Hepatocyte (in vitro differentiated cells): Measurements from ENCODE around the gene C16orf89. TPM values are rescaled to one million over a fixed set of nuclear protein-coding genes. Genes with fewer than 3 reads are reported as not detected.

Experiments used
- DNase-seq: peaks from one replicate; pipeline ENCODE4 v3.0.0-alpha.2; 2016; ENCODE audit warnings: low spot score
- H2AFZ ChIP-seq: fragments of 200-600 bp; sonication (generic); 2 replicates; pipeline ENCODE4 v1.6.0; 2016; ENCODE audit warnings: antibody characterized with exemption, mild to moderate bottlenecking
- H3K27ac ChIP-seq: fragments of 200-600 bp; sonication (generic); 2 replicates; pipeline ENCODE4 v1.5.1; 2016; ENCODE audit warnings: mild to moderate bottlenecking
- H3K27me3 ChIP-seq: fragments of 200-600 bp; sonication (generic); 2 replicates; pipeline ENCODE4 v1.6.1; 2016
- H3K36me3 ChIP-seq: fragments of 200-600 bp; sonication (generic); replicated peaks from 2 replicates; pipeline ENCODE4 v1.5.1; 2016; ENCODE audit warnings: low read depth; ENCODE audit not compliant: insufficient read depth
- H3K4me1 ChIP-seq: fragments of 200-600 bp; sonication (generic); 2 replicates; pipeline ENCODE4 v1.5.1; 2016; ENCODE audit warnings: mild to moderate bottlenecking, moderate library complexity; ENCODE audit not compliant: insufficient read depth
- H3K4me2 ChIP-seq: fragments of 200-600 bp; sonication (generic); 2 replicates; pipeline ENCODE4 v1.6.0; 2016
- H3K4me3 ChIP-seq: fragments of 200-600 bp; sonication (generic); 2 replicates; pipeline ENCODE4 v1.5.1; 2016; ENCODE audit warnings: mild to moderate bottlenecking
- H3K79me2 ChIP-seq: fragments of 200-600 bp; sonication (generic); 2 replicates; pipeline ENCODE4 v1.6.0; 2017; ENCODE audit warnings: mild to moderate bottlenecking
- H3K9me2 ChIP-seq: fragments of 200-600 bp; sonication (generic); replicated peaks from 2 replicates; pipeline ENCODE4 v1.6.0; 2017; ENCODE audit warnings: mild to moderate bottlenecking; ENCODE audit not compliant: insufficient read depth
- H3K9me3 ChIP-seq: fragments of 200-600 bp; sonication (generic); 2 replicates; pipeline ENCODE4 v1.5.1; 2016; ENCODE audit warnings: low read depth, mild to moderate bottlenecking
- H4K20me1 ChIP-seq: fragments of 200-600 bp; sonication (generic); 2 replicates; pipeline ENCODE4 v1.6.0; 2016; ENCODE audit warnings: mild to moderate bottlenecking; ENCODE audit not compliant: insufficient read depth, poor library complexity, severe bottlenecking
- EZH2 ChIP-seq: fragments of 200-600 bp; sonication (generic); IDR thresholded peaks from 2 replicates; pipeline ENCODE4 v1.6.1; 2016; ENCODE audit warnings: antibody characterized with exemption, mild to moderate bottlenecking, borderline replicate concordance
- EZH2phosphoT487 ChIP-seq: fragments of 200-600 bp; sonication (generic); IDR thresholded peaks from one replicate; pipeline ENCODE4 v1.6.1; 2018; ENCODE audit warnings: antibody characterized with exemption, mild to moderate bottlenecking, low read depth, moderate library complexity; ENCODE audit not compliant: unreplicated experiment, severe bottlenecking
- WGBS: methylation state at CpG from one replicate; pipeline ENCODE4 v1.1.6; 2016; ENCODE audit warnings: low lambda C conversion rate; ENCODE audit errors: missing lambda C conversion rate; 5-methylcytosine and 5-hydroxymethylcytosine counted together
- polyA plus RNA-seq: library from polyadenylated mRNA; unstranded; fragments of >200 nt; fragmentation: Nextera tagmentation; extraction: Ambion mirVana; gene quantifications from 2 replicates; pipeline ENCODE4 v1.2.1, GENCODE V29; 2016
- total RNA-seq: library from RNA; depleted of rRNA; stranded (reverse); fragments of >200 nt; gene quantifications from 2 replicates; pipeline ENCODE4 v1.2.3, GENCODE V29; 2014
- TF ChIP-seq, protein P1 (sequence below): fragments of 200-600 bp; sonication (generic); IDR thresholded peaks from 2 replicates; pipeline ENCODE4 v1.5.1; 2016; ENCODE audit warnings: antibody characterized with exemption, mild to moderate bottlenecking; ENCODE audit not compliant: poor library complexity

Gene C16orf89
- total and polyA plus RNA-seq, 2 experiments from 2014 or later, result 1.1 to 3.8 TPM

DNA sequence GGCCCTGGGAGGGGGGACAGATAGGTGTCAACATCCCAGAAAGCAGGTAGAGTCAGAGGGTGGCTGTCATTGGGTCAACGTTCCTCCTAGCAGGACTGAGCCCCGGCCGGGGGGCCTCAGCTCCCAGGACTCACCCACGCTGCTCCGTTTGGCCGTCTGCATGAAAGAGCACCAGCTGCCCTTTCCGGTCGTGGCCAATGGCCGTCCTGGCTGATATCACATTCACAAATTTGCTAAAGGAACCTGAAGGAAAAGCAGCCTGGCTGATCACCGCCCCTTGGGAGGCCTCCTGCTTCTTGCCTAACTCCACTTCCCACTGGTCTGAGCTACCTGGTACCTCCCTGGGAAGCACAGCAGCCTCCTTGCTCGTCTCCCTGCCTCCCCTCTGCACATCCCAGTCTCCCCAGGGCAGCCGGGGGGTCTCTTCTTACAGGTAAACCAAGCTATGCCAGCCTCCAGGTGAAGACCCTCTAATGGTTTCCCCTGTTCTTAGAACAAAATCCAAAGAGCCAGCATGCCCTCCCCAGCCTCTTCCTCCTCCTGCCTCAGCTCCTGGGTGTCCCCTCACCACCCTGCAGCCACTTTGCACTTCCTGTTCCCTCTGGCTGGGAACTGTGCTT lies 35.4 kb downstream of the C16orf89 start:
- Histone ChIP-seq H3K27me3 (no peaks in the 10 kb centered on the region), H3K79me2 (peaks cover 8% of the 10 kb centered on the region), H3K36me3 (no peaks in the 10 kb centered on the region), H3K9me2 (no peaks in the 10 kb centered on the region), H2AFZ (no peak overlapping the region), H3K9me3 (no peaks in the 10 kb centered on the region), H3K4me1 (no peaks in the 10 kb centered on the region), H3K4me3 (no peak overlapping the region), H3K27ac (no peak overlapping the region), H4K20me1 (no peaks in the 10 kb centered on the region), H3K4me2 (no peak overlapping the region)
- WGBS, result 94% methylated on average over 11 of the region's 12 CpGs
- TF ChIP-seq EZH2phosphoT487, result no peak
- TF ChIP-seq EZH2, result no peak
- TF ChIP-seq, protein P1, sequence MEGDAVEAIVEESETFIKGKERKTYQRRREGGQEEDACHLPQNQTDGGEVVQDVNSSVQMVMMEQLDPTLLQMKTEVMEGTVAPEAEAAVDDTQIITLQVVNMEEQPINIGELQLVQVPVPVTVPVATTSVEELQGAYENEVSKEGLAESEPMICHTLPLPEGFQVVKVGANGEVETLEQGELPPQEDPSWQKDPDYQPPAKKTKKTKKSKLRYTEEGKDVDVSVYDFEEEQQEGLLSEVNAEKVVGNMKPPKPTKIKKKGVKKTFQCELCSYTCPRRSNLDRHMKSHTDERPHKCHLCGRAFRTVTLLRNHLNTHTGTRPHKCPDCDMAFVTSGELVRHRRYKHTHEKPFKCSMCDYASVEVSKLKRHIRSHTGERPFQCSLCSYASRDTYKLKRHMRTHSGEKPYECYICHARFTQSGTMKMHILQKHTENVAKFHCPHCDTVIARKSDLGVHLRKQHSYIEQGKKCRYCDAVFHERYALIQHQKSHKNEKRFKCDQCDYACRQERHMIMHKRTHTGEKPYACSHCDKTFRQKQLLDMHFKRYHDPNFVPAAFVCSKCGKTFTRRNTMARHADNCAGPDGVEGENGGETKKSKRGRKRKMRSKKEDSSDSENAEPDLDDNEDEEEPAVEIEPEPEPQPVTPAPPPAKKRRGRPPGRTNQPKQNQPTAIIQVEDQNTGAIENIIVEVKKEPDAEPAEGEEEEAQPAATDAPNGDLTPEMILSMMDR, result no peak
- no peak for DNase-seq

DNA sequence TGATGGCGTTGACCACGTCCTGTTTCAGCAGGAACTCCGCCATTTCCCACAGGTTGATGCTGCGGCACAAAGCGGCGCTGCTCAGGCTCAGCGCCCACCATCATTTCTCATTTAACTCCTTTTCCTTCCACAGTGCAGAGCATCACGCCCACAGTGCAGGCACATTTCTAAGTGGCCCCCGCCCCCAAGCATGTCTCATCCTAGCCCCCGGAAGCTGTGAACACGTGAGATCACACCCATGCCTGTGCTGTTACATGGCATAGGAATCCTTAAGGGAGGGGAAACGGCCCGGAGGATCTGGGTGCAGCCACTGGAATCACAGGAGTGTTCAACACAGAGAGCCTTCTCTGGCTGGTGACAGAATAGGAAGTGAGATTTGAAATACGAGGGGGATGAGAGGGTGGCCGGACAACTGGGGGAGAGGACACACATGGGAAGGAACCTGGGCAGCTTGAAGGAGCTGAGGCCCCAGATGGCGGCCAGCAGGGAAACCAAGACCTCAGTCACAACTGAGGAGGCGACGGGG lies 36.7 kb downstream of the C16orf89 start:
- Histone ChIP-seq H3K4me1 (no peaks in the 10 kb centered on the region), H3K9me2 (no peaks in the 10 kb centered on the region), H4K20me1 (no peaks in the 10 kb centered on the region), H3K36me3 (no peaks in the 10 kb centered on the region), H3K4me3 (no peak overlapping the region), H3K27me3 (no peaks in the 10 kb centered on the region), H3K9me3 (no peaks in the 10 kb centered on the region), H3K79me2 (peaks cover 8% of the 10 kb centered on the region), H3K27ac (no peak overlapping the region), H2AFZ (no peak overlapping the region), H3K4me2 (no peak overlapping the region)
- DNase-seq, result no peak
- TF ChIP-seq EZH2phosphoT487 (no peak), EZH2 (no peak)
- TF ChIP-seq, protein P1, result no peak
- 94% methylated on average over 18 of the region's 18 CpGs for whole genome bisulfite sequencing

DNA sequence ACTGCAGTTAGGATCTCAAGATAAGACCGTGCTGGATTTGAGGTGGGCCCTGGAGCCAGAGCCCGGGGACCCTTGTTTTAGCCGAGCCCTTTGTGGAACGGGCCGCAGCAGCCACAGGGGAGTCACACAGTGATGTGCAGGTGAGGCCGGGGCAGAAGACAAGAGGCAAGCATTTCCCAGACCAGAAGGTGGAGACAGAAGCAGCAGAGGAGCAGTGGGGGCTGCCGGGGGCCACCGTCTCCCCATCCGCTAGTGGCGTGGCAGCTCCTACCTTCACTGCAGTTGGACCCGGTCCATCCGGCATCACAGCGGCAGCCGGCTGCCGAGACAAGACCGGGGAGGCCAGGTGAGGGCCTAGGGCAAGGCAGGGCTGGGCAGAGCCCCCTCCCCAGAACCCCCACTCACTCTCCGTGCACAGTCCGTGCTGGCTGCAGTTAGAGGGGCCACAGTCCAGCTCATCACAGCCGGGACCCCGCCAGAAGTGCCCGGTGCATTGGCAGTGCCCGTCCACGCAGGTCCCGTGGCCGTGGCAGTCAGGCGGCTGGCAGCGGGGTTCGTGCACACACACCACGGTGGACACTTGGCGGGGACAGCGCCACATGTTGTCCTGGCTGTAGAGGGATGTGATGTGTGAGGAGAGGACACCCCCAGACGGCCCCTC lies 38.1 kb downstream of the C16orf89 start:
- Histone ChIP-seq H3K27me3 (no peaks in the 10 kb centered on the region), H3K4me1 (no peaks in the 10 kb centered on the region)
- DNase-seq, result peak; percentile 2

More for the DNA sequence above, 38.1 kb downstream of the C16orf89 start:
- peaks cover 8% of the 10 kb centered on the region for H3K79me2 ChIP-seq
- H3K4me2 ChIP-seq, result no peak overlapping the region
- no peaks in the 10 kb centered on the region for H3K36me3 ChIP-seq
- H3K9me3 ChIP-seq, result no peaks in the 10 kb centered on the region
- WGBS, result 94% methylated on average over 18 of the region's 32 CpGs
- H2AFZ ChIP-seq, result no peak overlapping the region
- no peak overlapping the region for H3K4me3 ChIP-seq
- TF ChIP-seq EZH2phosphoT487 (no peak), EZH2 (no peak)
- TF ChIP-seq, protein P1, result no peak
- no peaks in the 10 kb centered on the region for H4K20me1 ChIP-seq
- no peaks in the 10 kb centered on the region for H3K9me2 ChIP-seq
- H3K27ac ChIP-seq, result no peak overlapping the region
